K562 (cell line): ENCODE data around the gene INHBC. TPM values are rescaled to one million over a fixed set of nuclear protein-coding genes. Genes with fewer than 3 reads are reported as not detected.

Experiments
- AFF1 ChIP-seq, 2 experiments: fragments of 450-650 bp; IDR thresholded peaks; 2 replicates each; pipeline ENCODE4 v1.6.1; 2018; ENCODE audit warnings: mild to moderate bottlenecking in 2 of 2, low read depth in 1 of 2; ENCODE audit not compliant: partially characterized antibody in 2 of 2
- ARID1B ChIP-seq: fragments of 450-650 bp; IDR thresholded peaks from 2 replicates; pipeline ENCODE4 v1.6.1; 2016; ENCODE audit warnings: antibody characterized with exemption, mild to moderate bottlenecking, inconsistent platforms
- CTCF ChIP-seq, 3 experiments: IDR thresholded peaks in 2 of 3; conservative IDR thresholded peaks in 1 of 3; 2 replicates each; pipeline ENCODE4 v1.5.1; 2011 to 2012; ENCODE audit warnings: low read length in 3 of 3, mild to moderate bottlenecking in 3 of 3, control low read depth in 2 of 3, improper control_type of control experiment in 1 of 3, inconsistent platforms in 1 of 3, low read depth in 1 of 3, mixed read lengths in 1 of 3, moderate library complexity in 1 of 3; ENCODE audit not compliant: insufficient read depth in 2 of 3
- ELK1 ChIP-seq: sonication (generic); formaldehyde crosslinking; IDR thresholded peaks from 2 replicates; pipeline ENCODE4 v1.8.1; 2022; ENCODE audit warnings: missing genetic modification reagents
- GABPA ChIP-seq: fragments of 200-800 bp; sonication (Bioruptor generic); conservative IDR thresholded peaks from 2 replicates; pipeline ENCODE4 v1.6.1; 2016; ENCODE audit warnings: low read depth, missing genetic modification characterization, missing compliant biosample characterization
- MNT ChIP-seq, 2 experiments: fragments of 450-650 bp; conservative IDR thresholded peaks; 2 replicates each; pipeline ENCODE4 v1.6.1; 2017; ENCODE audit warnings: mild to moderate bottlenecking in 2 of 2, moderate library complexity in 2 of 2
- NR0B1 ChIP-seq: fragments of 450-650 bp; IDR thresholded peaks from one replicate; pipeline ENCODE4 v1.6.1; 2018; ENCODE audit warnings: mild to moderate bottlenecking, moderate library complexity; ENCODE audit not compliant: partially characterized antibody
- NR1H2 ChIP-seq: sonication (generic); formaldehyde crosslinking; IDR thresholded peaks from 2 replicates; pipeline ENCODE4 v1.4.0; 2020; ENCODE audit warnings: mild to moderate bottlenecking, missing genetic modification reagents
- NR2C2 ChIP-seq, 2 experiments: fragments of 200-800 bp in 1 of 2; sonication (Bioruptor generic) in 1 of 2; sonication (generic) in 1 of 2; formaldehyde crosslinking in 1 of 2; IDR thresholded peaks; 2 replicates each; pipeline versions ENCODE4 v1.6.1 to v1.8.0; 2016 to 2022; ENCODE audit warnings: mild to moderate bottlenecking in 1 of 2, missing compliant biosample characterization in 1 of 2, missing genetic modification characterization in 1 of 2, missing genetic modification reagents in 1 of 2
- NUFIP1 ChIP-seq: fragments of 450-650 bp; IDR thresholded peaks from 2 replicates; pipeline ENCODE4 v1.6.1; 2018; ENCODE audit not compliant: partially characterized antibody
- PTBP1 ChIP-seq: fragments of 200-400 bp; formaldehyde crosslinking; IDR thresholded peaks from 2 replicates; pipeline ENCODE4 v1.6.1; 2017; ENCODE audit warnings: low read depth, low read length
- SMAD3 ChIP-seq: fragments of 450-650 bp; formaldehyde crosslinking; conservative IDR thresholded peaks from 2 replicates; pipeline ENCODE4 v1.4.0; 2020; ENCODE audit warnings: mild to moderate bottlenecking
- SMC3 ChIP-seq: conservative IDR thresholded peaks from 2 replicates; pipeline ENCODE4 v1.6.1; 2011; ENCODE audit warnings: low read depth, low read length, improper control_type of control experiment; ENCODE audit not compliant: insufficient read depth
- SP2 ChIP-seq: IDR thresholded peaks from 2 replicates; pipeline ENCODE4 v1.6.1; 2011; ENCODE audit warnings: mild to moderate bottlenecking, low read depth, low read length, moderate library complexity; ENCODE audit not compliant: poor library complexity, severe bottlenecking; ENCODE audit errors: extremely low read depth
- ZNF780A ChIP-seq: fragments of 250-450 bp; sonication (Bioruptor Pico); IDR thresholded peaks from 2 replicates; pipeline ENCODE4 v1.5.0; 2021; ENCODE audit warnings: mild to moderate bottlenecking
- polyA plus RNA-seq, 8 experiments: library from polyadenylated mRNA; depleted of rRNA in 4 of 8; stranded (reverse) in 5 of 8; unstranded in 3 of 8; fragments of >200 nt; fragmentation: Nextera tagmentation in 2 of 8; fragmentation: Illumina TruSeq in 1 of 8; extraction: Ambion mirVana in 2 of 8; extraction: Trizol in 1 of 8; gene quantifications; 2 replicates each; pipeline versions ENCODE4 v1.2.1 to v1.2.3, GENCODE V29; 2011 to 2014; ENCODE audit warnings: inconsistent platforms in 1 of 8, missing spikeins in 1 of 8
- total RNA-seq, 7 experiments: library from RNA; depleted of rRNA in 6 of 7; stranded (reverse); fragments of >200 nt in 6 of 7; fragmentation: Illumina TruSeq in 2 of 7; extraction: Trizol in 2 of 7; gene quantifications; 2 replicates each; pipeline versions ENCODE4 v1.2.1 to v1.2.3, GENCODE V29; 2011 to 2021; ENCODE audit warnings: low replicate concordance in 1 of 7

INHBC gene
- total and polyA plus RNA-seq, 9 of the 15 experiments (the other 6 are each of a cell fraction or from before 2014, with no cell fraction given), result 0.07 to 0.24 (median 0.15) TPM; not detected in 4

- TF ChIP-seq SMAD3 (CRISPR knock-in tag) (no peak), PTBP1 (no peak), NUFIP1 (no peak), AFF1 (IDR thresholded peaks at IDR 0.05; ENCODE audit: low read depth in 1 of 2, partially characterized antibody in 2 of 2) (no peak), CTCF (IDR thresholded peaks at IDR 0.05 in 2 of 3, conservative IDR thresholded peaks at IDR 0.05 in 1 of 3; ENCODE audit: insufficient read depth in 2 of 3, low read depth in 1 of 3, low read length in 3 of 3) (no peak), ARID1B (peak; percentile 40; the same call in 1 of the 2 replicates), ELK1 (CRISPR knock-in tag) (no peak), GABPA (tag) (peak; percentile 62), NR0B1 (no peak), NR1H2 (CRISPR knock-in tag) (no peak), MNT (conservative IDR thresholded peaks at IDR 0.05) (no peak), NR2C2 (CRISPR knock-in tag; IDR thresholded peaks at IDR 0.05) (no peak), NR2C2 (tag; IDR thresholded peaks at IDR 0.05) (peak; percentile 39; the same call in 1 of the 2 replicates), ZNF780A (CRISPR knock-in tag) (no peak), SMC3 (no peak), SP2 (no peak)
Measured at GRCh38 chr12:57477710-57478681, 43.4 kb downstream of the INHBC start (continued).
